Mesothelial cell of epicardium (in vitro differentiated cells): ENCODE data around the gene SPRED2. TPM values are rescaled to one million over a fixed set of nuclear protein-coding genes. Genes with fewer than 3 reads are reported as not detected.

Experiments
- DNase-seq, 2 experiments: peaks; one replicate each; pipeline ENCODE4 v3.0.0; 2021; ENCODE audit warnings: low spot score in 2 of 2; ENCODE audit not compliant: unreplicated experiment in 2 of 2
- H3K27ac Mint-ChIP-seq: 2 replicates; pipeline ENCODE4 v1.8.0; 2021; ENCODE audit warnings: mixed read lengths
- H3K27me3 Mint-ChIP-seq: 2 replicates; pipeline ENCODE4 v1.8.0; 2021; ENCODE audit warnings: low read depth, mixed read lengths
- H3K36me3 Mint-ChIP-seq: 2 replicates; pipeline ENCODE4 v1.8.0; 2021; ENCODE audit warnings: mixed read lengths
- H3K4me1 Mint-ChIP-seq: 2 replicates; pipeline ENCODE4 v1.8.0; 2021; ENCODE audit warnings: mixed read lengths
- H3K4me3 Mint-ChIP-seq: 2 replicates; pipeline ENCODE4 v1.8.0; 2021; ENCODE audit warnings: mild to moderate bottlenecking, moderate library complexity, mixed read lengths
- H3K9me3 Mint-ChIP-seq: 2 replicates; pipeline ENCODE4 v1.8.0; 2021; ENCODE audit warnings: mixed read lengths
- CTCF ChIP-seq: fragments of 200-600 bp; sonication (generic); IDR thresholded peaks from one replicate; pipeline ENCODE4 v1.5.0; 2021; ENCODE audit warnings: antibody characterized with exemption; ENCODE audit not compliant: unreplicated experiment
- total RNA-seq: library from RNA; stranded (reverse); gene quantifications from 3 replicates; pipeline ENCODE4 v1.2.1, GENCODE V29; 2021

Gene SPRED2
- total RNA-seq, 1 donor from 2014 or later: 31.5 TPM

GRCh38 chr2:65357095-65357958 is 75.1 kb downstream of the SPRED2 start:
- no peak for DNase-seq
- Mint-ChIP-seq H3K4me1 (peaks cover 45% of the 10 kb centered on the region), H3K27ac (no peak overlapping the region), H3K36me3 (no peaks in the 10 kb centered on the region), H3K9me3 (no peaks in the 10 kb centered on the region), H3K27me3 (no peaks in the 10 kb centered on the region), H3K4me3 (no peak overlapping the region)
- TF ChIP-seq CTCF: no peak

GRCh38 chr2:65355186-65355831 is 77.1 kb downstream of the SPRED2 start:
- no peaks in the 10 kb centered on the region for H3K27me3 Mint-ChIP-seq
- TF ChIP-seq CTCF: no peak
- no peaks in the 10 kb centered on the region for H3K9me3 Mint-ChIP-seq
- no peak overlapping the region for H3K27ac Mint-ChIP-seq
- H3K4me1 Mint-ChIP-seq: peaks cover 54% of the 10 kb centered on the region
- H3K36me3 Mint-ChIP-seq: no peaks in the 10 kb centered on the region
- DNase-seq: no peak
- no peak overlapping the region for H3K4me3 Mint-ChIP-seq

GRCh38 chr2:65354773-65355172 is 77.6 kb downstream of the SPRED2 start:
- H3K4me1 Mint-ChIP-seq: peaks cover 60% of the 10 kb centered on the region
- no peak overlapping the region for H3K4me3 Mint-ChIP-seq
- H3K27me3 Mint-ChIP-seq: no peaks in the 10 kb centered on the region
- no peak overlapping the region for H3K27ac Mint-ChIP-seq
- no peaks in the 10 kb centered on the region for H3K9me3 Mint-ChIP-seq
- H3K36me3 Mint-ChIP-seq: no peaks in the 10 kb centered on the region
- TF ChIP-seq CTCF: no peak
- DNase-seq: no peak

- peak overlapping the region; percentile 33 for H3K27ac Mint-ChIP-seq
- H3K27me3 Mint-ChIP-seq: no peaks in the 10 kb centered on the region
- peaks cover 67% of the 10 kb centered on the region for H3K4me1 Mint-ChIP-seq
- H3K36me3 Mint-ChIP-seq: no peaks in the 10 kb centered on the region
- H3K9me3 Mint-ChIP-seq: no peaks in the 10 kb centered on the region
- TF ChIP-seq CTCF: no peak
- no peak overlapping the region for H3K4me3 Mint-ChIP-seq
- DNase-seq: no peak
Measured at GRCh38 chr2:65353927-65354326, 78.5 kb downstream of the SPRED2 start.

GRCh38 chr2:65353046-65353445 is 79.4 kb downstream of the SPRED2 start:
- Mint-ChIP-seq H3K9me3 (no peaks in the 10 kb centered on the region), H3K4me1 (peaks cover 66% of the 10 kb centered on the region), H3K27ac (no peak overlapping the region), H3K27me3 (no peaks in the 10 kb centered on the region), H3K36me3 (no peaks in the 10 kb centered on the region), H3K4me3 (no peak overlapping the region)
- no peak for DNase-seq
- no peak for TF ChIP-seq CTCF
